ENCODE measurements around the gene MMP24OS.

The MMP24OS gene

DNA sequence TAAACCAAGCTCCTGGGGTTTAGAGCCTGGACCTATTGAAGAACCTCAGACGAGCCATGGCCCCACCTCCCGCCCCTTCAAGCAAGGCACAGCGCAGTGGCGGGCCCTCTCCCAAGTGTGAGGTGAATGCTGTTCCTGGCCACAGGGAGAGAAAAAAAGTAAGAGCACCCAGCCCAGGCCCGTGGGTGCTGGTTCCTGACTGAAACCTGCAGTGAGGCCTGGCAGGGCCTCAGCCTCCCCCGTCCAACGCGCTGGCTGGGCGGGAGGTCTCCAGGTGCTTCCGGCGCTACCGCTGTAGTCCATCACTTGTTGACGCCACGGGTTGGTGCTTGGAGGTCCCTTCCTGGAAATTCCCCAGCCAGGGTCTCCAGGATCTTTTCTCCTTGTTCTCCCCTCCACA, 19.8 kb upstream of the MMP24OS start:
- no peak overlapping the region for H3K27ac ChIP-seq
- no peak for TF ChIP-seq CTCF (conservative IDR thresholded peaks at IDR 0.05)

- no peak for TF ChIP-seq CTCF (conservative IDR thresholded peaks at IDR 0.05)
- H3K27ac ChIP-seq: no peak overlapping the region
Measured at GRCh38 chr20:35297155-35297554, 19.2 kb upstream of the MMP24OS start.

GRCh38 chr20:35296101-35296554, 18.2 kb upstream of the MMP24OS start:
- TF ChIP-seq CTCF (conservative IDR thresholded peaks at IDR 0.05): no peak
- no peak overlapping the region for H3K27ac ChIP-seq

GRCh38 chr20:35295674-35296073, 17.8 kb upstream of the MMP24OS start:
- no peak overlapping the region for H3K27ac ChIP-seq
- no peak for TF ChIP-seq CTCF (conservative IDR thresholded peaks at IDR 0.05)

GRCh38 chr20:35295058-35295457, 17.1 kb upstream of the MMP24OS start:
- no peak overlapping the region for H3K27ac ChIP-seq
- TF ChIP-seq CTCF (conservative IDR thresholded peaks at IDR 0.05): no peak

DNA sequence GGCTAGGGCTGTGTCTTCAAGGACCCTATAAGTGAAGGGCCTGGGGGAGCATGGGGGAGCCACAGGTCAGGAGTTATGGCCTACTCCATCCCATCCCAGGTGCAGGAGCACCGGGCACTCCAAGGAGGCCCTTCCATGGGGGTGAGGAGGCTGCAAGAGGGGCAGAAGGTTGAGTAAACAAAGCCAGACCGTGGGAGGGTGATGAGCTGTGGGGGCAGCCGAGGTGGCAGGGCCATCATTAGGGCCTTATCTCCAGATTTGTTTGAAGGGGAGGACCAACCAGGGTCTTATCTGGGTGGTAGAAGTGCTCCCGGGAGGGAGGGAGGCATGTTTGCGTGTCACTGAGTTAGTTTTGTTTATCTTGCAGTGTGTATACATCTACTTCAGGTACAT, 16.4 kb upstream of the MMP24OS start:
- no peak overlapping the region for H3K27ac ChIP-seq
- TF ChIP-seq CTCF (conservative IDR thresholded peaks at IDR 0.05): no peak

DNA sequence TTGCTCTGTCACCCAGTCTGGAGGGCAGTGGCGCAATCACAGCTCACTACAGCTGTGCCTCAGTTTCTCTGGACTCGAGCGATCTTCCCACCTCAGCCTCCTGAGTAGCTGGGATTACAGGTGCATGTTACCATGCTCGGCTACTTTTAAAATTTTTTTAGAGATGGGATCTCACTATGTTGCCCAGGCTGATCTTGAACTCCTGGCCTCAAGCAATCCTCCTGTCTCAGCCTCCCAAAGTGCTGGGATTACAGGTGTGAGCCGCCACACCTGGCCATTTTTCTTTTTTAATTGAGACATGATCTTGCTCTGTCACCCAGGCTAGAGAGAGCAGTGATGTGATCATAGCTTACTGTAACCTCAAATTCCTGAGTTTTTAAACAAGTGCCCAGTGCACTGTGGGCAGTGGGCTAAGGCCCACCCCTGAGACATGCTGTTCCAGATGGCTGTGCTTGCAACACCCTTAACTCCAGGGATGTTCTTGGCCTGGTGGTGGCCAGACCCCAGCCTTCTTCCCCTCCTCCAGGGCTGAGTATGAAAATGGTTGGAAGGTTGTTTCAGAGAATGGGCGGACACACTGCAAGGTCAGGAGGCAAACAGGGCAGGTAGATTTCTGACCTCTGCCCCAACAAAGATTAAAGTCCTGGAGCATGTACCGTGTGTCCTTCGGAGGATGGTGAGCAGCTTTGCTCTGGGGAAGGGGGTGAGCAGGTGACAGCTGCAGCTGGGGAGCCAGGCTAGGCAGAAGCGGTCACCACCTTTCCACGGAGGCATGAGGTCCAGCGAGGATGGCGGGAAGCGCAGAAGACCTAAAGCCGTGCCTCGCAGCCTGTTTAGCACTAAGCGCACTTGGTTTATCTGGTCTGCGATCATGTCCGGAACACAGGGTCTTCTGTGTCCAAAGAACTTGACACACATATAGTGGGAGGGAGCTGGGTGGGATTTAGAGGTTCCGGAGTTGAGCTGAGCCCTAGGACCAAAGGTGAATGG, 15.7 kb upstream of the MMP24OS start:
- H3K27ac ChIP-seq: no peak overlapping the region
- no peak for TF ChIP-seq CTCF (conservative IDR thresholded peaks at IDR 0.05)
